HG03378 (cell line): ENCODE data around the gene ZNRF1.
"Not testable (repeated sequence)": the region's sequence is repeated elsewhere in the genome, so short reads cannot be mapped to it uniquely, and the experiment has no call there.

Experiments
- ATAC-seq: cut with Tn5 transposase; IDR thresholded peaks from one replicate; pipeline ENCODE4 v1.9.1; 2021; ENCODE audit warnings: mild to moderate bottlenecking, moderate library complexity; ENCODE audit not compliant: unreplicated experiment

The ZNRF1 gene

GRCh38 chr16:75111514-75111940, 112.7 kb downstream of the ZNRF1 start:
- ATAC-seq, result no peak

- no peak for ATAC-seq
Observed at GRCh38 chr16:75111961-75112733, 113.3 kb downstream of the ZNRF1 start.

- no peak for ATAC-seq
Observed at GRCh38 chr16:75112734-75113491, 114.1 kb downstream of the ZNRF1 start.

- ATAC-seq, result no peak
Observed at GRCh38 chr16:75113541-75114121, 114.8 kb downstream of the ZNRF1 start.

GRCh38 chr16:75114179-75114945, 115.5 kb downstream of the ZNRF1 start:
- no peak for ATAC-seq

GRCh38 chr16:75114946-75115825, 116.4 kb downstream of the ZNRF1 start:
- no peak for ATAC-seq

GRCh38 chr16:75116081-75116910, 117.5 kb downstream of the ZNRF1 start, which contains the start of gene LDHD:
TSS of gene LDHD (minus strand) at chr16:75116780. CDS start at chr16:75116720, 60 bp downstream.
- ATAC-seq, result no peak

GRCh38 chr16:75116911-75117245, 118.1 kb downstream of the ZNRF1 start:
- ATAC-seq, result no peak

- ATAC-seq, result no peak
Observed at GRCh38 chr16:75118943-75119539, 120.2 kb downstream of the ZNRF1 start.

GRCh38 chr16:75120253-75120652, 121.4 kb downstream of the ZNRF1 start:
- no peak for ATAC-seq

GRCh38 chr16:75121949-75122568, 123.2 kb downstream of the ZNRF1 start:
- ATAC-seq, result no peak

GRCh38 chr16:75122609-75123008, 123.8 kb downstream of the ZNRF1 start:
- no peak for ATAC-seq

- ATAC-seq, result no peak
Observed at GRCh38 chr16:75127713-75128415, 129.0 kb downstream of the ZNRF1 start.

- not testable (repeated sequence) for ATAC-seq
Observed at GRCh38 chr16:75129421-75130149, 130.8 kb downstream of the ZNRF1 start.

GRCh38 chr16:75130150-75130771, 131.4 kb downstream of the ZNRF1 start:
- ATAC-seq, result no peak

- no peak for ATAC-seq
Observed at GRCh38 chr16:75131081-75131480, 132.3 kb downstream of the ZNRF1 start.

GRCh38 chr16:75138233-75138632, 139.4 kb downstream of the ZNRF1 start:
- no peak for ATAC-seq
